ENCODE measurements around the gene ZSWIM6.

The ZSWIM6 gene

GRCh38 chr5:61591859-61592258, 259.8 kb downstream of the ZSWIM6 start:
- no peaks in the 10 kb centered on the region for H3F3A ChIP-seq (ENCODE audit: insufficient read depth, low read length)

GRCh38 chr5:61595426-61595825, 263.4 kb downstream of the ZSWIM6 start:
- H3F3A ChIP-seq (ENCODE audit: insufficient read depth, low read length): no peaks in the 10 kb centered on the region
- H4K20me1 ChIP-seq (ENCODE audit: insufficient read depth, low read length): no peaks in the 10 kb centered on the region
- H3K27me3 ChIP-seq (replicated peaks; ENCODE audit: insufficient read depth, low read length): no peaks in the 10 kb centered on the region
- no peak overlapping the region for H3K4me2 ChIP-seq (ENCODE audit: low read depth, low read length)
- no peak for TF ChIP-seq CTCF (IDR thresholded peaks at IDR 0.05; ENCODE audit: low read length)
- TF ChIP-seq EZH2phosphoT487 (IDR thresholded peaks at IDR 0.05; ENCODE audit: low read length): no peak
- no peak for TF ChIP-seq EZH2 (optimal IDR thresholded peaks at IDR 0.05; ENCODE audit: low read depth, low read length)
- H3K4me3 ChIP-seq (ENCODE audit: low read length): no peak overlapping the region
- H2AFZ ChIP-seq (ENCODE audit: low read length): no peak overlapping the region
- H3K9me2 ChIP-seq (replicated peaks; ENCODE audit: insufficient read depth, low read length): no peaks in the 10 kb centered on the region
- no peak overlapping the region for H3K9ac ChIP-seq (ENCODE audit: low read length)
- no peaks in the 10 kb centered on the region for H3K79me2 ChIP-seq (ENCODE audit: low read length)
- no peak overlapping the region for H3K27ac ChIP-seq (ENCODE audit: low read length)
- H3K4me1 ChIP-seq (ENCODE audit: low read length): no peaks in the 10 kb centered on the region
- no peak for DNase-seq
- H3K36me3 ChIP-seq (replicated peaks; ENCODE audit: insufficient read depth, low read length): no peaks in the 10 kb centered on the region
- H3K9me3 ChIP-seq (replicated peaks; ENCODE audit: insufficient read depth, low read length): no peaks in the 10 kb centered on the region

More at GRCh38 chr5:61591859-61592258, 259.8 kb downstream of the ZSWIM6 start:
- H3K4me1 ChIP-seq (ENCODE audit: low read length): no peaks in the 10 kb centered on the region
- H2AFZ ChIP-seq (ENCODE audit: low read length): no peak overlapping the region
- no peaks in the 10 kb centered on the region for H4K20me1 ChIP-seq (ENCODE audit: insufficient read depth, low read length)
- H3K27me3 ChIP-seq (replicated peaks; ENCODE audit: insufficient read depth, low read length): no peaks in the 10 kb centered on the region
- TF ChIP-seq EZH2phosphoT487 (IDR thresholded peaks at IDR 0.05; ENCODE audit: low read length) (no peak), CTCF (IDR thresholded peaks at IDR 0.05; ENCODE audit: low read length) (no peak), EZH2 (optimal IDR thresholded peaks at IDR 0.05; ENCODE audit: low read depth, low read length) (no peak)
- H3K4me2 ChIP-seq (ENCODE audit: low read depth, low read length): no peak overlapping the region
- no peaks in the 10 kb centered on the region for H3K79me2 ChIP-seq (ENCODE audit: low read length)
- H3K36me3 ChIP-seq (replicated peaks; ENCODE audit: insufficient read depth, low read length): no peaks in the 10 kb centered on the region
- no peaks in the 10 kb centered on the region for H3K9me3 ChIP-seq (replicated peaks; ENCODE audit: insufficient read depth, low read length)
- no peaks in the 10 kb centered on the region for H3K9me2 ChIP-seq (replicated peaks; ENCODE audit: insufficient read depth, low read length)
- no peak for DNase-seq
- H3K9ac ChIP-seq (ENCODE audit: low read length): no peak overlapping the region
- H3K4me3 ChIP-seq (ENCODE audit: low read length): no peak overlapping the region
- H3K27ac ChIP-seq (ENCODE audit: low read length): no peak overlapping the region
